OCI-LY3 (cell line): ENCODE data around the gene BRME1.

Source experiments
- H2AFZ ChIP-seq: fragments of 200-600, 300-600 bp; shearing (Covaris generic); 2 replicates; pipeline ENCODE4 v1.6.0; 2014; ENCODE audit warnings: antibody characterized with exemption, low read depth, low read length
- H3K27ac ChIP-seq: fragments of 200-600, 300-600 bp; sonication (generic); 2 replicates; pipeline ENCODE4 v1.5.1; 2014; ENCODE audit warnings: mild to moderate bottlenecking, low read length, moderate library complexity, mixed read lengths
- H3K27me3 ChIP-seq: fragments of 200-600, 300-600 bp; sonication (generic); 2 replicates; pipeline ENCODE4 v1.6.1; 2014; ENCODE audit warnings: low read depth, low read length, mixed read lengths
- H3K36me3 ChIP-seq: fragments of 200-600, 300-600 bp; sonication (generic); replicated peaks from 2 replicates; pipeline ENCODE3; 2014; ENCODE audit warnings: low read depth, low read length, mixed read lengths
- H3K4me1 ChIP-seq: fragments of 300-600, 200-600 bp; sonication (generic); 2 replicates; pipeline ENCODE4 v1.6.1; 2014; ENCODE audit warnings: low read length, mixed read lengths
- H3K4me2 ChIP-seq: fragments of 200-600, 300-600 bp; sonication (generic); 2 replicates; pipeline ENCODE4 v1.6.1; 2014; ENCODE audit warnings: low read length, mixed read lengths
- H3K4me3 ChIP-seq: fragments of 300-600, 200-600 bp; sonication (generic); 2 replicates; pipeline ENCODE4 v1.5.1; 2014; ENCODE audit warnings: antibody characterized with exemption, mild to moderate bottlenecking, low read length, moderate library complexity
- H3K79me2 ChIP-seq: fragments of 300-600, 200-600 bp; shearing (Covaris generic); 2 replicates; pipeline ENCODE4 v1.6.1; 2014; ENCODE audit warnings: mild to moderate bottlenecking, low read length, mixed read lengths
- H3K9ac ChIP-seq: fragments of 300-600, 200-600 bp; shearing (Covaris generic); 2 replicates; pipeline ENCODE4 v1.6.0; 2014; ENCODE audit warnings: mild to moderate bottlenecking, low read length, moderate library complexity
- H3K9me3 ChIP-seq: fragments of 200-600, 300-600 bp; shearing (Covaris generic); 2 replicates; pipeline ENCODE4 v1.6.1; 2014; ENCODE audit warnings: low read length, mixed read lengths; ENCODE audit not compliant: insufficient read depth
- H4K20me1 ChIP-seq: fragments of 200-600, 300-600 bp; sonication (generic); 2 replicates; pipeline ENCODE4 v1.6.1; 2016; ENCODE audit warnings: low read length, mixed read lengths; ENCODE audit not compliant: insufficient read depth
- EZH2phosphoT487 ChIP-seq: fragments of 200-600 bp; shearing (Covaris generic); IDR thresholded peaks from 2 replicates; pipeline ENCODE4 v1.6.1; 2018; ENCODE audit warnings: antibody characterized with exemption, mixed run types, low read depth
- TF ChIP-seq, protein P1 (sequence below): fragments of 200-600, 300-600 bp; sonication (generic); IDR thresholded peaks from 2 replicates; pipeline ENCODE4 v1.5.1; 2014; ENCODE audit warnings: antibody characterized with exemption, low read length, low read depth

Gene BRME1

DNA sequence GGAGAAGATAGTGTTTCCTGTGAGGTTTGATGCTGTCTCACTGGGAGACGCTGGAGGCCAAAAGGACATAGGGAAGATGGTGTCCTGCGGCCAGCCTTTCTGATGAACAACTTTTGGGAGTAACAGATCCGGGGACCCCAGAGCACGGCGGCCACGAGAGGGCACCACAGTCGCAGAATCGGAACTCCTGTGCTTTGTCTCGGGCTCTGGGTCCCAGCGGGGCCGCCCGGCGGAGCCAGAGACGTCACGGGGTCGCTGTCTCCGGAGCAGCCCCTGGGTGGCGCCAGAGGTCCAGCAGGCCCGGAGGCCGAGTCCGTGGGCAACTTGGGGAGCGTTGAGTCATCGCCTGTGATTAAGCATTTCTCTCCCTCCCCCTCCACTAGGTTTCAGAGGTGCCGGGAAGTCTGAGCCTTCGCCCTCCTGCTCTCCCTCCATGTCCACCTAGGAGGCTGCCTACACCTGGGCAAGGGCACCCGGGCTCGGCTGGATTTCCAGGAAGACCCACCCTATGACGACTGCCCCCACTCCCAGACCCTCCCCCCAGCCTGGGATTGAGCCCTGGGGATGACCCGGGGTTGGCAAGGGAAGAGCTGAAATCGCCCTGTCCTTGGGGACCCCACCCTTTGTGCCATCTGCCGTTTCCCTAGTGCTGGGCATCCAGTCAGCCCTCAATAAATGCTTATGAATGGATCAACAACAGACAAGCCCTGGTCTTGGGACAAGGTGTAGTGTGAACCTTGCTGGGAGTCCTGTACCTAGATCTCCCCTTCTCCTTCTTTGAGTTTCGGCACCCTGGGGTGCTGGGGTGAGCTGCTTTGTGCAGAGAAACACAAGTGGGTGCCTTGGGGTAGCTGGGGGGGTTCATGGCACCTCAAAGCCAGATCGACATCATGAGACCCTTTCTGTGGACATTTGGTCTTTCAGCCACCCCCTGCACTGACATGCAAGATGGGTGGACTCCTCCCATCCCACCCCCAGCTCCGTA lies 25.6 kb downstream of the BRME1 start:
- no peaks in the 10 kb centered on the region for H3K36me3 ChIP-seq
- H3K27me3 ChIP-seq = peaks cover 9% of the 10 kb centered on the region
- no peaks in the 10 kb centered on the region for H3K9me3 ChIP-seq
- peak overlapping the region; percentile 41 for H3K27ac ChIP-seq
- H2AFZ ChIP-seq = peak overlapping the region; percentile 78
- peak overlapping the region; percentile 92 for H3K4me2 ChIP-seq
- peak overlapping the region; percentile 71 for H3K9ac ChIP-seq
- no peaks in the 10 kb centered on the region for H4K20me1 ChIP-seq
- TF ChIP-seq, protein P1, sequence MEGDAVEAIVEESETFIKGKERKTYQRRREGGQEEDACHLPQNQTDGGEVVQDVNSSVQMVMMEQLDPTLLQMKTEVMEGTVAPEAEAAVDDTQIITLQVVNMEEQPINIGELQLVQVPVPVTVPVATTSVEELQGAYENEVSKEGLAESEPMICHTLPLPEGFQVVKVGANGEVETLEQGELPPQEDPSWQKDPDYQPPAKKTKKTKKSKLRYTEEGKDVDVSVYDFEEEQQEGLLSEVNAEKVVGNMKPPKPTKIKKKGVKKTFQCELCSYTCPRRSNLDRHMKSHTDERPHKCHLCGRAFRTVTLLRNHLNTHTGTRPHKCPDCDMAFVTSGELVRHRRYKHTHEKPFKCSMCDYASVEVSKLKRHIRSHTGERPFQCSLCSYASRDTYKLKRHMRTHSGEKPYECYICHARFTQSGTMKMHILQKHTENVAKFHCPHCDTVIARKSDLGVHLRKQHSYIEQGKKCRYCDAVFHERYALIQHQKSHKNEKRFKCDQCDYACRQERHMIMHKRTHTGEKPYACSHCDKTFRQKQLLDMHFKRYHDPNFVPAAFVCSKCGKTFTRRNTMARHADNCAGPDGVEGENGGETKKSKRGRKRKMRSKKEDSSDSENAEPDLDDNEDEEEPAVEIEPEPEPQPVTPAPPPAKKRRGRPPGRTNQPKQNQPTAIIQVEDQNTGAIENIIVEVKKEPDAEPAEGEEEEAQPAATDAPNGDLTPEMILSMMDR = peak; percentile 99
- no peak for TF ChIP-seq EZH2phosphoT487
- H3K79me2 ChIP-seq = no peaks in the 10 kb centered on the region
- peaks cover 37% of the 10 kb centered on the region for H3K4me1 ChIP-seq
- H3K4me3 ChIP-seq = peak overlapping the region; percentile 77

GRCh38 chr19:13877303-13877702 lies 28.6 kb downstream of the BRME1 start:
- Histone ChIP-seq H3K4me1 (peaks cover 29% of the 10 kb centered on the region), H3K27ac (no peak overlapping the region), H3K4me3 (no peak overlapping the region), H3K4me2 (no peak overlapping the region), H3K9me3 (no peaks in the 10 kb centered on the region), H3K27me3 (peaks cover 9% of the 10 kb centered on the region), H3K79me2 (no peaks in the 10 kb centered on the region), H4K20me1 (no peaks in the 10 kb centered on the region), H3K9ac (no peak overlapping the region), H3K36me3 (no peaks in the 10 kb centered on the region), H2AFZ (no peak overlapping the region)
- TF ChIP-seq EZH2phosphoT487 = no peak

DNA sequence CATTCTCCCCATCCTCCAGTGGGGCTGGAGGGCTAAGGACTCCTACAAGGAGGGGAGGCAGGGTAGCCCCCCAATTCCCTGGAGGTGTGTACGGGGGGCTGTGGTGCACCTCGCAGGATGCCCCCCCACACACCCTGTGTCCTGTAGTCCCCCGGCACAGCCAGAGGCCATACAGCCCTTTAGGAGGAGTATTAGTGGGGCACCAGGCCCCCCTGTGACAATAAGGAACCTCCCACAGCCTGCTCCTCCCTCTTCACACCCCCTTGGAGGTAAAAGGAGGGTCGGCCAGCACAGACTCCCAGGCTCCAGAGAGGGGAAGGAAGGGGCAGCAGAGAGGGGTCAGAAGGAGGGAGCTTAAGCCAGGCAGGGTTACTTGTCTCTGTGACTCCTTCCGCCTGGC lies 29.1 kb downstream of the BRME1 start, which contains the start of gene NANOS3:
Gene NANOS3, plus strand, starts transcription at position 301 of the 400 bp plus-strand sequence. CDS start 115 bp downstream, outside the sequence.
- TF ChIP-seq, protein P1 = no peak
- TF ChIP-seq EZH2phosphoT487 = no peak
- no peak within 1 kb of the TSS for H3K4me3 ChIP-seq
- H3K27me3 ChIP-seq = peaks cover 9% of the 10 kb centered on the region
- H3K79me2 ChIP-seq = no peaks in the 10 kb centered on the region
- H3K36me3 ChIP-seq = no peaks in the 10 kb centered on the region
- H3K9ac ChIP-seq = no peak within 1 kb of the TSS
- H3K4me2 ChIP-seq = no peak within 1 kb of the TSS
- peaks cover 25% of the 10 kb centered on the region for H3K4me1 ChIP-seq
- H2AFZ ChIP-seq = no peak within 1 kb of the TSS
- H3K27ac ChIP-seq = no peak within 1 kb of the TSS
- H4K20me1 ChIP-seq = no peaks in the 10 kb centered on the region
- no peaks in the 10 kb centered on the region for H3K9me3 ChIP-seq

DNA sequence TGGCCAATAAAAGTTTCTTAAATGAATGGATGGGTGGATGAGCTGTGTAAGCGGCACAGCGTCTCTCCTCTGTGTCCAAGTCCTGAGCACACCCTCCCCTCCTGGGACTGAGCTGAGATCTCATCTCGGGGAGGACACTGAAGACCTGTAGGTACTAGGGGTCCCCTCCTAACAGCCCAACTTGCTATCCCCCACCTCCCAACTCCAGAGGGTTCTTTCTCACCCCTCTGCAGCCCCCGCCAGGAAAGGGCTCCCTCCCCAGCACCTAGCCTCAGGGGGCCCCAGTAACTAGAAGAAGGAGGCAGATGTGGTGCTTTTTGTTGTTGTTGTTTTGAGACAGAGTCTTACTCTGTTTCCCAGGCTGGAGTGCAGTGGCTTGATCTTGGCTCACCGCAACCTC lies 30.1 kb downstream of the BRME1 start:
- Histone ChIP-seq H3K27me3 (peaks cover 9% of the 10 kb centered on the region), H3K36me3 (no peaks in the 10 kb centered on the region), H3K4me1 (peaks cover 15% of the 10 kb centered on the region), H3K4me2 (no peak overlapping the region), H2AFZ (no peak overlapping the region), H3K79me2 (no peaks in the 10 kb centered on the region), H3K4me3 (no peak overlapping the region), H3K9me3 (no peaks in the 10 kb centered on the region), H3K27ac (no peak overlapping the region), H4K20me1 (no peaks in the 10 kb centered on the region), H3K9ac (no peak overlapping the region)
- TF ChIP-seq, protein P1 = no peak
- TF ChIP-seq EZH2phosphoT487 = no peak
